ENCODE data around the gene INPP5A. TPM values are rescaled to one million over a fixed set of nuclear protein-coding genes. Genes with fewer than 3 reads are reported as not detected.

The INPP5A gene
- total RNA-seq, 1 experiment from 2014 or later = 14.7 TPM

DNA sequence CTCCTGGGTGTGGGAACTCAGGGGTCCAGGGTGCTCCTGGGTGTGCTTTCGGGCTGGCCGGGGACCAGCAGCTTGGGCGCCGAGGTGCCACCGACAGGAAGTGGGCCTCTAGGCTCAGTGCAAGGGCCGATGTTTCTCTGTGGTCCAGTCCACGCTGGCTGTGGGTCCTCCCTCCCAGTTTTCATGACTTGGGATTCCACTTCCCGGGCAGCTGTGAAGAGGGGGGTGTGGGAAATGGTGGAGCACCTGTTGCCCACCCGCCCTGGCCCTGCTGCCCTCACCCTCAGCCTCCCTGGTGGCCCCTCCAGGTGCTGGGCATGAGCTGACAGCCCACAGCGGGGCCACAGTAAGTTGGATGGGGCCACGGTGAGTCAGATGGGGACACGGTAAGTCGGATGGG lies 189.8 kb downstream of the INPP5A start:
- BruUV-seq (replicated peaks) = no TSS peak
- Mint-ChIP-seq H3K4me3 (ENCODE audit: unreplicated experiment) (no peak overlapping the region), H3K4me1 (ENCODE audit: insufficient read depth, unreplicated experiment) (no peaks in the 10 kb centered on the region), H3K27me3 (ENCODE audit: insufficient read depth, unreplicated experiment) (no peaks in the 10 kb centered on the region), H3K9me3 (ENCODE audit: unreplicated experiment) (no peaks in the 10 kb centered on the region), H3K36me3 (ENCODE audit: insufficient read depth, unreplicated experiment) (peaks cover 9% of the 10 kb centered on the region), H3K27ac (ENCODE audit: low read depth, unreplicated experiment) (no peak overlapping the region)
- intact Hi-C loops (cut with micrococcal nuclease) = no loop called here
- ChIA-PET CTCF (no interaction called here), POLR2A (no interaction called here)
- DNase-seq (ENCODE audit: unreplicated experiment) = no peak
- TF ChIP-seq, protein P1, sequence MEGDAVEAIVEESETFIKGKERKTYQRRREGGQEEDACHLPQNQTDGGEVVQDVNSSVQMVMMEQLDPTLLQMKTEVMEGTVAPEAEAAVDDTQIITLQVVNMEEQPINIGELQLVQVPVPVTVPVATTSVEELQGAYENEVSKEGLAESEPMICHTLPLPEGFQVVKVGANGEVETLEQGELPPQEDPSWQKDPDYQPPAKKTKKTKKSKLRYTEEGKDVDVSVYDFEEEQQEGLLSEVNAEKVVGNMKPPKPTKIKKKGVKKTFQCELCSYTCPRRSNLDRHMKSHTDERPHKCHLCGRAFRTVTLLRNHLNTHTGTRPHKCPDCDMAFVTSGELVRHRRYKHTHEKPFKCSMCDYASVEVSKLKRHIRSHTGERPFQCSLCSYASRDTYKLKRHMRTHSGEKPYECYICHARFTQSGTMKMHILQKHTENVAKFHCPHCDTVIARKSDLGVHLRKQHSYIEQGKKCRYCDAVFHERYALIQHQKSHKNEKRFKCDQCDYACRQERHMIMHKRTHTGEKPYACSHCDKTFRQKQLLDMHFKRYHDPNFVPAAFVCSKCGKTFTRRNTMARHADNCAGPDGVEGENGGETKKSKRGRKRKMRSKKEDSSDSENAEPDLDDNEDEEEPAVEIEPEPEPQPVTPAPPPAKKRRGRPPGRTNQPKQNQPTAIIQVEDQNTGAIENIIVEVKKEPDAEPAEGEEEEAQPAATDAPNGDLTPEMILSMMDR (IDR thresholded peaks at IDR 0.05; ENCODE audit: unreplicated experiment) = no peak

DNA sequence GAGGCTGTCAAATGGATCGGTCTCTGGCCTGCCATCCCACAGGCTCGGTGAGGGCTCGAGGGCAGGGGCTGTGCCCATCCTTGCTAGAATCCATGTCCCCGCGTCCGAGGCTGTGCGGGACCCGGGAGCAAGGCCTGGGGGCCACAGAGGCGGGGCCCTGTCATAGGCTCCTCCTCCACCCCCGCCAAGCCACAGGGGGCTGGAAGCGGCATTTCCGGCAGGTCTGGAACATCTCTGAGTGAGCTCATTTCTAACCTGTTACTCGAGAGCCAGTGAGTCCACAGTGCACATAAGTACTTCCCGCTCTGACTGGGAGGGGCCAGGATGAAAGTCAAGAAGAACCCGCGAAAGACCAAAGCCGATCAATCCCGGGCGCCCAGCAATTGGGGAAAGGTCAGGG lies 190.7 kb downstream of the INPP5A start:
- CTCF ChIA-PET = no interaction called here
- peaks cover 15% of the 10 kb centered on the region for H3K36me3 Mint-ChIP-seq (ENCODE audit: insufficient read depth, unreplicated experiment)
- BruUV-seq (replicated peaks) = no TSS peak
- DNase-seq (ENCODE audit: unreplicated experiment) = no peak
- no peak overlapping the region for H3K27ac Mint-ChIP-seq (ENCODE audit: low read depth, unreplicated experiment)
- H3K4me1 Mint-ChIP-seq (ENCODE audit: insufficient read depth, unreplicated experiment) = no peaks in the 10 kb centered on the region
- POLR2A ChIA-PET = no interaction called here
- H3K27me3 Mint-ChIP-seq (ENCODE audit: insufficient read depth, unreplicated experiment) = no peaks in the 10 kb centered on the region
- H3K4me3 Mint-ChIP-seq (ENCODE audit: unreplicated experiment) = no peak overlapping the region
- intact Hi-C loops (cut with micrococcal nuclease) = no loop called here
- TF ChIP-seq, protein P1 (IDR thresholded peaks at IDR 0.05; ENCODE audit: unreplicated experiment) = no peak
- no peaks in the 10 kb centered on the region for H3K9me3 Mint-ChIP-seq (ENCODE audit: unreplicated experiment)

DNA sequence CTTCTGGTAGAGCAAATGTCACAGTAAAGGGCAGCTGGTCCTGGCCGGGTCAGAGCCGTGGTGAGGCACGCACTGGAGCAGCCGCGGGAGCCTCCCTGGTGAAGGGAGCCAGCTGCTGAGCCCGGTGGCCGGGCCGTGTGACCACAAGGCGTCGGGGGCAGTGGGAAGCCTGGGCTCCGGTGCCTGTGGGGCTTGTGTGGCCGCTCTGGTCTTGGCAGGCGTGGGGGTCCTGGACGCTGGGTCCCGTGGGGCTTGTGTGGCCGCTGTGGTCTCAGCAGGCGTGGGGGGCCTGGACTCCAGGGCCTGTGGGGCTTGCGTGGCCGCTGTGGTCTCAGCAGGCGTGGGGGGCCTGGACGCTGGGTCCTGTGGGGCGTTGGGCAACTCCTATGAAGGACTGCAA lies 191.2 kb downstream of the INPP5A start:
- BruUV-seq (replicated peaks) = no TSS peak
- CTCF ChIA-PET = no interaction called here
- TF ChIP-seq, protein P1 (IDR thresholded peaks at IDR 0.05; ENCODE audit: unreplicated experiment) = no peak

DNA sequence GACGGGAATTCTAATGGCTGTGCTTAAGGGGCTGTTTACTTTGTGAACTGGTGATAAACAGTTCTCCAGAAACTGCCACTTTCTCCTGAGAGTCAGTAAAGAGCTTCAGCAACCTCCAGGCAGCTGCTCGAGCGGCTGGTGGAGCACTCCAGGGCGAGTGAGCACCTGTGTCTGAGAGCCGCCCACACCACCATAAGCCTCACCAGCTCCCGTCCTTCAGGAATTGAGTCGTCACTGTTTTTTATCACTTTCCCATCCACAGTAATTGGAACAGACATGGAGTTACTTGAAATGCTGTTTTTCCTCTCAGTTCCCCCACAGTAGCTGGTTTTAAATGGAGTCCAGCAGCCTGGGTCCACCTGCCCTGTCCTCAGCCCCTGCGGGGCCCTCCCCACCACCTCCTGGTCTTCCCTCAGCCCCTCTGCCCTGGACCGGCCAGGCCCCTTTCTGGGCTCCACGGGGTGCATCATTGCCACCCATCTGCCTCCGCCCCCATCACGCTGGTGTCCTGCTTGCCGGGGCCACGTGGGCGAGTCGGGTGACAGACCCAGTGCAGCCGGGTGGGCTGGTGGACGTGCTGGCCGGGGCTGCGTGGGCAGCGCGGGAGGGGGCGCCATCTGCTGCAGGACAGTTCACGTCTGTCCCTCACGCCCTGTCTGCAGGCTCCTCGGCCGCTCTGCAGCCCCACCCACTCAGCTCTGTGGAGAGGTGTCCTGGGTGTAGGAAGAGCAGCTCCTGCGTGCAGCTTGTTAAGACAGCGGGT lies 192.4 kb downstream of the INPP5A start:
- H3K36me3 Mint-ChIP-seq (ENCODE audit: insufficient read depth, unreplicated experiment) = peaks cover 10% of the 10 kb centered on the region
- H3K4me1 Mint-ChIP-seq (ENCODE audit: insufficient read depth, unreplicated experiment) = no peaks in the 10 kb centered on the region
- BruUV-seq (replicated peaks) = no TSS peak
- no peak overlapping the region for H3K27ac Mint-ChIP-seq (ENCODE audit: low read depth, unreplicated experiment)
- intact Hi-C loops (cut with micrococcal nuclease) = no loop called here
- TF ChIP-seq, protein P1 (IDR thresholded peaks at IDR 0.05; ENCODE audit: unreplicated experiment) = no peak
- CTCF ChIA-PET = no interaction called here
- POLR2A ChIA-PET = no interaction called here
- no peaks in the 10 kb centered on the region for H3K9me3 Mint-ChIP-seq (ENCODE audit: unreplicated experiment)
- DNase-seq (ENCODE audit: unreplicated experiment) = no peak
- no peak overlapping the region for H3K4me3 Mint-ChIP-seq (ENCODE audit: unreplicated experiment)
- no peaks in the 10 kb centered on the region for H3K27me3 Mint-ChIP-seq (ENCODE audit: insufficient read depth, unreplicated experiment)

More for the DNA sequence above, 191.2 kb downstream of the INPP5A start:
- H3K9me3 Mint-ChIP-seq (ENCODE audit: unreplicated experiment) = no peaks in the 10 kb centered on the region
- no peak overlapping the region for H3K4me3 Mint-ChIP-seq (ENCODE audit: unreplicated experiment)
- intact Hi-C loops (cut with micrococcal nuclease) = no loop called here
- no peak for DNase-seq (ENCODE audit: unreplicated experiment)
- no peaks in the 10 kb centered on the region for H3K4me1 Mint-ChIP-seq (ENCODE audit: insufficient read depth, unreplicated experiment)
- no peaks in the 10 kb centered on the region for H3K27me3 Mint-ChIP-seq (ENCODE audit: insufficient read depth, unreplicated experiment)
- POLR2A ChIA-PET = no interaction called here
- no peak overlapping the region for H3K27ac Mint-ChIP-seq (ENCODE audit: low read depth, unreplicated experiment)
- peaks cover 15% of the 10 kb centered on the region for H3K36me3 Mint-ChIP-seq (ENCODE audit: insufficient read depth, unreplicated experiment)
